HepG2 (cell line): ENCODE results near the gene SS18L1. TPM values are rescaled to one million over a fixed set of nuclear protein-coding genes. Genes with fewer than 3 reads are reported as not detected.
A peak's percentile ranks its signal among the peaks of the same experiment; 100 is the strongest.

Source experiments
- CHCHD3 ChIP-seq: sonication (generic); formaldehyde crosslinking; IDR thresholded peaks from 2 replicates; pipeline ENCODE4 v1.8.0; 2022; ENCODE audit warnings: mild to moderate bottlenecking, missing genetic modification reagents, moderate library complexity
- GMEB2 ChIP-seq: IDR thresholded peaks from 2 replicates; pipeline ENCODE4 v1.6.1; 2016; ENCODE audit warnings: missing biosample characterization, missing genetic modification reagents, low read depth
- HOXA3 ChIP-seq: sonication (generic); formaldehyde crosslinking; IDR thresholded peaks from 2 replicates; pipeline ENCODE4 v1.5.0; 2020; ENCODE audit warnings: missing genetic modification reagents
- ISL2 ChIP-seq: sonication (generic); formaldehyde crosslinking; IDR thresholded peaks from 2 replicates; pipeline ENCODE4 v1.5.0; 2020; ENCODE audit warnings: missing genetic modification reagents
- KLF13 ChIP-seq: sonication (generic); formaldehyde crosslinking; IDR thresholded peaks from 2 replicates; pipeline ENCODE4 v1.4.0; 2020; ENCODE audit warnings: mild to moderate bottlenecking, missing genetic modification reagents
- KLF15 ChIP-seq: sonication (generic); formaldehyde crosslinking; IDR thresholded peaks from 2 replicates; pipeline ENCODE4 v1.8.1; 2023; ENCODE audit warnings: borderline replicate concordance, mild to moderate bottlenecking, inconsistent platforms, missing genetic modification reagents, mixed read lengths
- PHF20 ChIP-seq: sonication (generic); formaldehyde crosslinking; IDR thresholded peaks from 2 replicates; pipeline ENCODE4 v1.5.0; 2020; ENCODE audit warnings: mild to moderate bottlenecking, missing genetic modification reagents
- REXO4 ChIP-seq: sonication (generic); formaldehyde crosslinking; IDR thresholded peaks from 2 replicates; pipeline ENCODE4 v1.8.0; 2022; ENCODE audit warnings: missing genetic modification reagents, mild to moderate bottlenecking, borderline replicate concordance
- TBP ChIP-seq: sonication (generic); formaldehyde crosslinking; IDR thresholded peaks from 2 replicates; pipeline ENCODE4 v1.5.0; 2020; ENCODE audit warnings: missing genetic modification reagents
- ZC3H13 ChIP-seq: sonication (generic); formaldehyde crosslinking; IDR thresholded peaks from 2 replicates; pipeline ENCODE4 v1.8.1; 2023; ENCODE audit warnings: mild to moderate bottlenecking, missing genetic modification reagents, moderate library complexity
- ZFP36L2 ChIP-seq: sonication (generic); formaldehyde crosslinking; IDR thresholded peaks from 2 replicates; pipeline ENCODE4 v1.4.0; 2020; ENCODE audit warnings: missing genetic modification reagents
- ZFP41 ChIP-seq: sonication (generic); formaldehyde crosslinking; IDR thresholded peaks from 2 replicates; pipeline ENCODE4 v1.4.0; 2020; ENCODE audit warnings: mild to moderate bottlenecking, missing genetic modification reagents, borderline replicate concordance
- ZNF274 ChIP-seq: sonication (generic); formaldehyde crosslinking; IDR thresholded peaks from 2 replicates; pipeline ENCODE4 v1.5.1; 2020; ENCODE audit warnings: mild to moderate bottlenecking, missing genetic modification reagents
- ZNF547 ChIP-seq: sonication (generic); formaldehyde crosslinking; IDR thresholded peaks from 2 replicates; pipeline ENCODE4 v1.5.1; 2020; ENCODE audit warnings: mild to moderate bottlenecking, missing genetic modification reagents
- ZNF556 ChIP-seq: sonication (generic); formaldehyde crosslinking; IDR thresholded peaks from 2 replicates; pipeline ENCODE4 v1.4.0; 2020; ENCODE audit warnings: mild to moderate bottlenecking, missing genetic modification reagents, borderline replicate concordance
- ZNF567 ChIP-seq: sonication (generic); formaldehyde crosslinking; IDR thresholded peaks from 2 replicates; pipeline ENCODE4 v1.8.1; 2023; ENCODE audit warnings: mild to moderate bottlenecking, missing genetic modification reagents, borderline replicate concordance
- ZNF580 ChIP-seq: IDR thresholded peaks from 2 replicates; pipeline ENCODE4 v1.6.1; 2016; ENCODE audit warnings: low read depth, borderline replicate concordance
- ZNF629 ChIP-seq: sonication (generic); formaldehyde crosslinking; conservative IDR thresholded peaks from 2 replicates; pipeline ENCODE4 v1.5.0; 2020; ENCODE audit warnings: missing genetic modification reagents
- ZNF713 ChIP-seq: sonication (generic); formaldehyde crosslinking; IDR thresholded peaks from 2 replicates; pipeline ENCODE4 v1.4.0; 2020; ENCODE audit warnings: mild to moderate bottlenecking, missing genetic modification reagents
- ZNF788 ChIP-seq: sonication (generic); formaldehyde crosslinking; IDR thresholded peaks from 2 replicates; pipeline ENCODE4 v1.5.0; 2020; ENCODE audit warnings: mild to moderate bottlenecking, missing genetic modification reagents, borderline replicate concordance
- ZNF792 ChIP-seq: IDR thresholded peaks from 2 replicates; pipeline ENCODE4 v1.6.1; 2016
- polyA plus RNA-seq, 8 experiments: library from polyadenylated mRNA; depleted of rRNA in 3 of 8; stranded (reverse) in 7 of 8; unstranded in 1 of 8; fragments of >200 nt; fragmentation: Illumina TruSeq in 4 of 8; extraction: Trizol in 4 of 8; gene quantifications; 2 replicates each; pipeline versions ENCODE4 v1.2.1 to v1.2.3, GENCODE V29; 2011 to 2016; ENCODE audit warnings: low read depth in 4 of 8, missing spikeins in 1 of 8, mixed read lengths in 1 of 8; ENCODE audit not compliant: insufficient read depth in 1 of 8
- total RNA-seq, 5 experiments: library from RNA; depleted of rRNA; stranded (reverse); fragments of >200 nt; fragmentation: Illumina TruSeq; extraction: Trizol; gene quantifications; 2 replicates each; pipeline ENCODE4 v1.2.3, GENCODE V29; 2016; ENCODE audit warnings: low read depth in 1 of 5
- TF ChIP-seq, protein P1 (sequence below): IDR thresholded peaks from 2 replicates; pipeline ENCODE4 v1.6.1; 2012; ENCODE audit warnings: inconsistent platforms
- TF ChIP-seq, protein P2 (sequence below), 2 experiments: sonication (generic) in 1 of 2; formaldehyde crosslinking in 1 of 2; IDR thresholded peaks; 2 replicates each; pipeline versions ENCODE4 v1.4.0 to v1.6.1; 2016 to 2020; ENCODE audit warnings: borderline replicate concordance in 1 of 2, low read depth in 1 of 2, mild to moderate bottlenecking in 1 of 2, missing genetic modification reagents in 1 of 2

Gene SS18L1
- total and polyA plus RNA-seq, 2 of the 13 experiments (the other 11 are each of a cell fraction or from before 2014, with no cell fraction given): 17.8 to 27.6 TPM

- TF ChIP-seq ZFP41 (CRISPR knock-in tag) (peak; percentile 82; the same call in 1 of the 2 replicates), ZNF547 (CRISPR knock-in tag) (peak; percentile 44; the same call in 1 of the 2 replicates), ZNF629 (CRISPR knock-in tag) (no peak), ZNF788 (CRISPR knock-in tag) (peak; percentile 73; the same call in 1 of the 2 replicates), ZNF580 (peak; percentile 58; the same call in 1 of the 2 replicates), ZNF274 (CRISPR knock-in tag) (peak; percentile 70; the same call in 1 of the 2 replicates), REXO4 (CRISPR knock-in tag) (peak; percentile 62; the same call in 1 of the 2 replicates), ZNF556 (peak; percentile 78; the same call in 1 of the 2 replicates), ZC3H13 (CRISPR knock-in tag) (peak; percentile 75; the same call in 1 of the 2 replicates), ZNF567 (peak; percentile 67; the same call in 1 of the 2 replicates), ZFP36L2 (CRISPR knock-in tag) (no peak), KLF13 (CRISPR knock-in tag) (0 out of 2 replicates have a peak, but pooled peaks have one; percentile 41), PHF20 (CRISPR knock-in tag) (peak; percentile 57; the same call in 1 of the 2 replicates), CHCHD3 (peak; percentile 82; the same call in 1 of the 2 replicates), HOXA3 (CRISPR knock-in tag) (peak; percentile 68), GMEB2 (CRISPR knock-in tag) (peak; percentile 65), ZNF792 (CRISPR knock-in tag) (no peak; the same call in 1 of the 2 replicates), KLF15 (CRISPR knock-in tag) (no peak), ZNF713 (CRISPR knock-in tag) (0 out of 2 replicates have a peak, but pooled peaks have one; percentile 25), ISL2 (CRISPR knock-in tag) (no peak), TBP (CRISPR knock-in tag) (no peak)
- TF ChIP-seq, protein P1, sequence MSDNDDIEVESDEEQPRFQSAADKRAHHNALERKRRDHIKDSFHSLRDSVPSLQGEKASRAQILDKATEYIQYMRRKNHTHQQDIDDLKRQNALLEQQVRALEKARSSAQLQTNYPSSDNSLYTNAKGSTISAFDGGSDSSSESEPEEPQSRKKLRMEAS: peak; percentile 88
- TF ChIP-seq, protein P2, sequence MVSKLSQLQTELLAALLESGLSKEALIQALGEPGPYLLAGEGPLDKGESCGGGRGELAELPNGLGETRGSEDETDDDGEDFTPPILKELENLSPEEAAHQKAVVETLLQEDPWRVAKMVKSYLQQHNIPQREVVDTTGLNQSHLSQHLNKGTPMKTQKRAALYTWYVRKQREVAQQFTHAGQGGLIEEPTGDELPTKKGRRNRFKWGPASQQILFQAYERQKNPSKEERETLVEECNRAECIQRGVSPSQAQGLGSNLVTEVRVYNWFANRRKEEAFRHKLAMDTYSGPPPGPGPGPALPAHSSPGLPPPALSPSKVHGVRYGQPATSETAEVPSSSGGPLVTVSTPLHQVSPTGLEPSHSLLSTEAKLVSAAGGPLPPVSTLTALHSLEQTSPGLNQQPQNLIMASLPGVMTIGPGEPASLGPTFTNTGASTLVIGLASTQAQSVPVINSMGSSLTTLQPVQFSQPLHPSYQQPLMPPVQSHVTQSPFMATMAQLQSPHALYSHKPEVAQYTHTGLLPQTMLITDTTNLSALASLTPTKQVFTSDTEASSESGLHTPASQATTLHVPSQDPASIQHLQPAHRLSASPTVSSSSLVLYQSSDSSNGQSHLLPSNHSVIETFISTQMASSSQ (IDR thresholded peaks at IDR 0.05; ENCODE audit: low read depth): no peak
- TF ChIP-seq, protein P2 (CRISPR knock-in tag; IDR thresholded peaks at IDR 0.05; ENCODE audit: borderline replicate concordance): 0 out of 2 replicates have a peak, but pooled peaks have one; percentile 14
Measured at GRCh38 chr20:62143957-62144825, 622 bp downstream of the SS18L1 start (continued).
